GM21381 (cell line): ENCODE measurements around the gene PHLPP1.
"Not testable (repeated sequence)": the region's sequence is repeated elsewhere in the genome, so short reads cannot be mapped to it uniquely, and the experiment has no call there.

Experiments used
- ATAC-seq: cut with Tn5 transposase; IDR thresholded peaks from one replicate; pipeline ENCODE4 v1.9.1; 2021; ENCODE audit warnings: mild to moderate bottlenecking, moderate library complexity; ENCODE audit not compliant: unreplicated experiment

Gene PHLPP1

DNA sequence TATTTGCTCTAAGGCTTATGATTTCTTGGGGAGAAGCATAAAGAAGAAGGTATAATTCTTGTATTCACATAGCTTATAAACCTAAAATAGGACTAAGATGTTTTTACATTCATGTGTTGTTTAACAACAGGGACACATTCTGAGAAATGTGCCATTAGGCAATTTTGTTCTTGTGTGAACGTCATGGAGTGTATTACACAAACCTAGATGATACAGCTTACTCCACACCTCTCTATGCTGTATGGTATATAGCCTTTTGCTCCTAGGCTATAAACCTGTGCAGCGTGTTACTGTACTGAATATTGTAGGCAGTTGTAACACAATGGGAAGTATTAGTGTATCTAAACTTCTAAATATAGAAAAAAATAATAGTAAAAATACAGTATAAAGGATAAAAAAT, 92.1 kb downstream of the PHLPP1 start:
- ATAC-seq, result no peak

DNA sequence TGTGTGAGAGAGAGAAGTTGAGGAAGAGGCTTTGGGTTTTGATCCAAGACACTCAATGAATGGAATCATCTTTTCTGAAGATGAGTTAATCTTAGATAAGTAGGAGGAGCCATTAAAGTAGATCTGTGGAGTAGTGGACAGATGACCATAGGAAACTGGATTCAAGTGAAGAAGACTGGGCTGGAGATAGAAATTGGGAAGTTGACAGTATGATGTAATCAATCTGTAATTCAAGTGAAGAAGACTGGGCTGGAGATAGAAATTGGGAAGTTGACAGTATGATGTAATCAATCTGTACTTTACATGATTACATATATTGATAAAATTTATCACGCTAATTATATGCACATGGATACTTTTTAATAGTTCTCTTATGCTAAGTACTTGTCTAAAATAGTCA, 92.8 kb downstream of the PHLPP1 start:
- no peak for ATAC-seq

DNA sequence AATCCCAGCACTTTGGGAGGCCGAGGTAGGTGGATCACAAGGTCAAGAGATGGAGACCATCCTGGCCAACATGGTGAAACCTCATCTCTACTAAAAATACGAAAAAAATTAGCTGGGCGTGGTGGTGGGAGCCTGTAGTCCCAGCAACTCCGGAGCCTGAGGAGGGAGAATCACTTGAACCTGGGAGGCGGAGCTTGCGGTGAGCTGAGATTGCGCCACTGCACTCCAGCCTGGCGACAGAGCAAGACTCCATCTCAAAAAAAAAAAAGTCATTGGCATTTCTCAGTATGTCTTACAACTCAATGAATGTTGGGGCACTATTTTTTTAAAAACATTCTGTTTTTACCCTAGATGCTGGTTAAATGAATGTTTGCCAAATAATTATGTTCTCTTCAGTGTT, 94.1 kb downstream of the PHLPP1 start:
- ATAC-seq, result not testable (repeated sequence)

DNA sequence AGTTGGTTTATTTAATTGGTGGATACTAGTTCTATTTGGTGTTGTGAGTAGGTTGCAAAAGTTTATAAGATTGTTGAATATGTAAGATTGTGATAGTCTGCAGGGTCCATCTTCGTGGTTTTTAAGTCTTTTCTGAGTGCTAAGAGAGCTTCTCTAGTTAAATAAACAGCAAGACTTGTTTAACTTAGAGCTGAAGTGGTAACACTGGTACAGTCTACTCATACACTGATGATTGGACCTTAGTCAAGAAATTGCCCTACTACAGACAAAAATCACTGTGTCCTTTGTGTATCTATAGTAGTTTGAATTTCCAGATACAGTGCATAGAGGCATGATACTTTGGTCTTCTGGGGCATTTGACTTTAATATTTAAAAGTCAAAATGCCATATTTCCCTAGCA, 94.6 kb downstream of the PHLPP1 start:
- no peak for ATAC-seq

DNA sequence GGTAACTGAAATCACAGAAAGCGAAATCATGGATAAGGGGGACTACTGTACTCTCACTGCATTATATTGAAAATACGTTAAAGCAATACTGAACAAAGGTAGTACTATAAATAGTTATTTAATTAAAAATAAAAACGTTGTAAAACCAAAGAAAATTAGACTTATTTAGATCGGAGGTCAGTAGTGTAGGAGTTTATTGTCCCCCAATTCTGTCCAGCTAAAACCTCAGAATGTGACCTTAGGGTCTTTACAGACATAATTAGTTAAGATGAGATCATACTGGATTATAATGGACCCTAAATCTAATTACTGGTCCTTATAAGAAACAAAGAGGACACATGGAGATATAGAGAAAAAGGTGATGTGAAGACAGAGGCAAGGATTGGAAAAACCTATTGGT, 95.3 kb downstream of the PHLPP1 start:
- ATAC-seq, result no peak

DNA sequence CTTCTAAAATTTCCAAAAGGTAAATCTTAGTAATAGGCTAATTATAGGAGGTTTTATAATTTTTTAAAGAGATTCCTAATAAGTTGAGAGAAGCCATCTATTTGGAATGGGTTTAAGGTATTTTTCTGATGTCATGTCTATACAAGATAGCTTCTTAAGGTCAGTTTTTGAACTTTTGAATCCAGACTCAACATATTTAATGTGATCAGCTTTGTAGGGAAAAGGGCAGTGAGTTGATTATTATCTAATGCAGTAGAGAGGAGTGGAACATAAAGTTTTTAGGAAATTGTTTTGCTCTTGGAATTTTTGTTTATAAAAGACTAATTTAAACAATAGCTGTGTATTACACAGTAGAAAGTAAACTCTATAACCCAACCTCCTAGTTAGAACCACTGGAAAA, 96.3 kb downstream of the PHLPP1 start:
- ATAC-seq, result no peak

DNA sequence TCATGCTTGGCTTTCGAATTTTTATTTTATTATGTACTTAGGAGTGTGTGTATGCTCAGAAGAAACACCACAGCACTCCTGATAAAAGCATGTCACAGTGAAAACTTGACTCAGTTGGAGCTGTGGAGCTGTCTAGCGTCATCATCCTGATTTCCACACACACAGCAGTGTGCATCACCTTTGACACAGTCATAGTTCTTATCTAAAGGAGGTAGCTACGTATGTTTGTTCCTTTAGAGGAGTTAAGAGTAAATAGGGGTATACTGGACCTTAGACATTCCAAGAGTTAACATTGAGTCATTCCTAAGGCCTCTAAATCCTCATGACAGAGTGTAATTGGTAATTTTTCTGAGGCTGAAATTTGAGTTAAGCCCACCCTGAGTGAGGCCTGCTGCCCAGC, 96.9 kb downstream of the PHLPP1 start:
- ATAC-seq, result no peak

DNA sequence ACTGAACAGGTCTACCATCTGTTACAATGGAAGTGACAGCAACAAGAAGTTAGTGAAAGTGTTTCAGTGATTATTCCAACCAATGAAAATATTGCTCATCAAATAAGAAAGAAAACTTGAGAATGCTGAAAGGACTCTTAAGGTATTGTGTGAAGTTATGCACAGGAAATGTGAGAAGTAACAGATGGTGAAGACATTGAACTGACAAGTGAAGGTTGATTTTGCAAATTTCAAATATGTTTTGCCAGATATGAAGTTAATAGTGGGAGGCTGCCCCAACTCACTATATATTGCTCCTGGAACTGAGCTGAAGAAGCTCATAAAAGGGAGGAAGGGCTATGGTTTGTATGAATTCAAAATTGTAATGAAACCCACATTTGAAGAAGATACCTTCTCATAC, 97.5 kb downstream of the PHLPP1 start:
- ATAC-seq, result no peak

DNA sequence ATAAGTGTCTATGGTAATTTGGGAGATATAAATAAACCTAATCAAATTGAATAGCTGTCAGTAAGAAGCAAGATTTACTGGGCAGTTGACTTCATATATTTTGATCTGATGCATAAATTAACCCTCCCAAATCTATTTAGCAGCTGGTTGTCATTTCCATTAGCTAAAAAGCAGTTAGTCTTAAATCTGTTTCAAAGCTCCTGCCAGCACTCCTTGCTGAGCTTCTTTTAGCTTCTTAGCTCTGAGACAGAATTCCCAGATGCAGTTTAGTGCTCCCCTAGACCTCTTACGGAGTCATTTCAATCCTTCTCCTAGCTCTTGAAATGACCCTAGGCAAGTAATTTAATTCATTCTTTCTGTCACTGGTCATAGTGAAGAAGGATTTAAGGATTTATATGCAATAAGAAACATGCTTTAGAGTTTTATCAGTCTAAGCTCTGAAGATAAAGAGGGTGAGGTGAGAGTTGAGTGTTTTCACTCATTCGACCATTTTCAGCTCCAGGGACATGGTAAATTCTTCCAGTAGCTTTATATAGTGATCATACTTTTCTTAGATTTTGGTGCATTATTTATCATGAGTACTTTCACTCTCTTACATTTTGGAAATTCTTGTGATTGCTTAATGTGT, 98.9 kb downstream of the PHLPP1 start:
- ATAC-seq, result no peak

DNA sequence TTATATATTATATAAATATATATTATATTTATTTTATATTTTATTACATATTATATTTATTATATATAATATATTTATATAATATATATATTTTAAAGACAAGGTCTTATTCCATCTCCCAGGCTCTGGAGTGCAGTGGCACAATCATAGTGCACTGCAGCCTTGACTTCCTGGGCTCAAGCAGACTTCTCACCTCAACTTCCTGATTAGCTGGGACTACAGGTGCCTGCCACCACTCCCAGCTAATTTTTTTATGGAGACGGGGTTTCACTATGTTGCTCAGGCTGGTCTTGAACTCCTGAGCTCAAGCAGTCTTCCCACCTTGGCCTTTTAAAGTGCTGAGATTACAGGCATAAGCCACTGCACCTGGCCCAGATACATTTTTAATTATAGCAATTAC, 110.0 kb downstream of the PHLPP1 start:
- no peak for ATAC-seq

DNA sequence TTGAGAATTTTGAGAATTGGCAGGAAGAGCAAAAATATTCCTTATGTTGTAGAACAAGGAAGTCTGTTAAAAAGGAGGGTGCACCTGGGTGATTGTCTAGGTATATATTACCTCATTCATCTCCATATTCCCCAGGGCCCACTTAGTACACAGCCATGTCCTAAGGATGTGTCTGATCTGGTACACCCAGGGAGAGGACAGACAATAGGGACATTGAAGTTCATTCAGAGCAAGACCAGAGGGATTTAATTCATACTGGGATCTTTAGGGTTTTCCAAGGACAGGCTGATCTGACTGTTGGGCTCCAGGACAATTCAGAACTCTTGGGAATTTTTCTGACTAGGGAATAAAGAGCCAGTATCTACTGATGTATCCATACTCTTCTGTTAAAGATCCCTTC, 112.1 kb downstream of the PHLPP1 start:
- no peak for ATAC-seq

DNA sequence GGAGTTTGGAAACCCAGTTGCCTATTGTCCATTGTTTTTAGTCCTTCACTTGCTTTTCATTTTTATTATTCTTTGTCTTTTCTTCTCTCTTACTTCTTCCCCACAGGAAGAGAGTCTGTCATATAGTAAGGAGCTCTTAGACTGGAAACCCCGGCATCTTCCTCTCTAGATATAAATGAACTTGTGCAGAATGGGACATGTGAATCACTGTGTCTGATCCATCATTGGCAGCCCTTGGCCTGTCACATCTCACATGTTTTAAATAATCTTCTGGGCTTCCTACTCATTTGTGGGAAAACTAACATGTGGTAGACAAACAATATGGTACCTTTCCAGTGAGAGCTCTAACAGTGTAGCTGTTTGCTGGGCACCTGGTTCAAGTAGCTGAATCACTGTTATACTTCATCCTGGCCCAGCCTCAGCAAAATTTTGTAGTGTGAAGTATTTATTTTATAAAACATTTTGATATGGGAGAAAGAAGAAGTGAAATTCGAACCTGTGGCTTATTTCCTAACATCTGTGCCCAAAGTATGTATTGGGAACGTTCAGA, 112.8 kb downstream of the PHLPP1 start:
- no peak for ATAC-seq

DNA sequence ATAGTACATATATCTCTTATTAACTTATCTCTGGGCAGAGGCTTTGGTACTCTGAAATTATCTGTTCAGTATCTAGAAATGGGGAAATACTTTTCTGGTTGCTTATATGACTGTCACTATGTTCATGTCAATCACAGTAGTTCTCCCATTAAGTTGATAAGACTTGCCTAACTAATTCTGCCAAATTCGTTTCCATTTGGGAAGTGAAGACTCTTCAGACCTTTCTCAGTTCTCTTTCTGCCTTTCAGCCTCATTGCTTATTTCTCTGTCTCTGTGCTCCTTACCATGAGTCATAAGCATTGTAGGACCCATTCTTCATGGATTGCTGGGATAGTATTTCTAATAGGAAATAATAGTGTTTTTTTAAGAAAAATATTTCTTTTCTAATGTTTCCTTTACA, 113.5 kb downstream of the PHLPP1 start:
- ATAC-seq, result no peak

DNA sequence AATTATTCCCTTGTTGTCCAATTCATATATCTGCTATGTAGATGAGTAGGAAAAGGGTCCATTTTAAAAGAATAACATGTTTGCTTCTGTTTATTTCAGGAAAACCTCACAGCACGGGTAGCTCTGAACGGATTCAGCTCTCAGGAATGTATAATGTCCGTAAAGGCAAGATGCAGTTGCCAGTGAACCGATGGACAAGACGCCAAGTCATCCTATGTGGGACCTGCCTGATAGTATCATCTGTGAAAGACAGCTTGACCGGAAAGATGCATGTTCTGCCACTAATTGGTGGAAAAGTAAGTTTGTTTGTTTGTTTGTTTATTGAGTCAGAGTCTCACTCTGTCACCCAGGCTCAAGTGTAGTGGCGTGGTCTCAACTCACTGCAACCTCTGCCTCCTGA, 114.6 kb downstream of the PHLPP1 start:
- ATAC-seq, result no peak

DNA sequence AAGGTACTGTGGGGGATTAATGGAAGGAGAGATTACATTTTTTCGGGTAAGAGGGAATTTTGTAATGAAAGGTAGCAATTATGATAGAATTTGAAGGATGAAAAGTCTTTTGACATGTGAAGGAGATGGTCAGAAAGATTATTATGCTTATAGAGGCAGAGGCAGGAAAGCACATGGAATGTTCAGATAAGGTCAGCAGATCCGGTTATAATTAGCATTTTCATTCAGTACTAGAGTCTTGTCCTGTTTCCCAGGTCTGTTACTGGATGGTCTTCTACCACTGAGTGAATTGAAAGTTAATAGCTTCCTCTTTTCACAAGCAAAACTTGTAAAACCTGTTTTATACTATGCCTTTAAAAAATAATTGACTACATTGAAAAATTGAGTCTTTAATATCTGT, 116.9 kb downstream of the PHLPP1 start:
- ATAC-seq, result no peak

DNA sequence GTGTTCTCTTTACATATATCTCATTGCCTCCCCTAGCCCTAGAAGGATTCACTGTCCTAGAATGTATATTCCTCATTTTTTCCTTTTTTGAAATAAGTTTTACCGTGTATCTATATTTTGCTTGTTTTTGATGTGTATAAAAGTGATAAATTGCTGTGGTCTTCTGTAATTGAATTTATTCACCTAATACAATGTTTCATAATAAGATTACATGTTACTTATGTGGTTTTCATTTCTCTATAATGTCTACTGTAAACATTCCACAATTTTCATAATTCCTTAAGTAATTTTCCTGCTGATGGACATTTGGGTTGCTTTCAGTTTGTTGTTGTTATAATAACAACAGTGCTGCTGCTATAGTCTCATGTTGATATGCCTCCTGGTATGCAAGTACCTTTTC, 118.2 kb downstream of the PHLPP1 start:
- ATAC-seq, result no peak

DNA sequence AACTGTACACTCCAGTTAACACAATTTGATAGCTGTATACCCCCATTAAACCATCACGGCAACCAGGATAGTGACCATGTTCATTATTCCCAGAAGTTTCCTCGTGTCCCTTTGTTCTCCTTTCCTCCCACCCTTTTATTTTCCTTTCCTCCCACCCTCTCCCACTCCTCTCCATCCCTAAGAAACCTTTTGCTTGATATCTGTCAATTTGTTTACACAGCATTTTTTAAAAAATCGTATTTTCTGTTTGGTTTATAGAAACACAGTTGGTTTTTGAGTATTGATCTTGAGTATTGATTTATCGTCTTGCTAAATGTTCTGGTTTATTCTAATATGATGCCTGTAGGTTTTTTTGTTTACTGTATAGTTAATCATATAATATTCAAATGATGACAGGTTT, 119.4 kb downstream of the PHLPP1 start:
- no peak for ATAC-seq

DNA sequence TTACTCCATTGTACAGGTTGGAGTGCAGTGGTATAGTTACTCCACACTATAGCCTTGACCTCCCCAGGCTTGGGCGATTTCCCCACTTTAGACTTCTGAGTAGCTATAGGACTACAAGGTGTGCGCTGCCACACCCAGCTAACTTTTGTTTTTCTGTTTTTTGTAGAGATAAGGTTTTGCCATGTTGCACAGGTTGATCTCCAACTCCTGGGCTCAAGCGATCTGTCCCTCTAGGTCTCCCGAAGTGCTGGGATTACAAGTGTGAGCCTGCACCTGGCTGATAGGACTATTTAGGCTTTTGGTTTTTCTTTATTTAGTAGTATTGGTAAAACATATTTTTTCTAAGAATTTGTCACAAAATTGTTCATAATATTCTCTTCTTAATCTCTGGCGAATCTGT, 121.7 kb downstream of the PHLPP1 start:
- no peak for ATAC-seq

DNA sequence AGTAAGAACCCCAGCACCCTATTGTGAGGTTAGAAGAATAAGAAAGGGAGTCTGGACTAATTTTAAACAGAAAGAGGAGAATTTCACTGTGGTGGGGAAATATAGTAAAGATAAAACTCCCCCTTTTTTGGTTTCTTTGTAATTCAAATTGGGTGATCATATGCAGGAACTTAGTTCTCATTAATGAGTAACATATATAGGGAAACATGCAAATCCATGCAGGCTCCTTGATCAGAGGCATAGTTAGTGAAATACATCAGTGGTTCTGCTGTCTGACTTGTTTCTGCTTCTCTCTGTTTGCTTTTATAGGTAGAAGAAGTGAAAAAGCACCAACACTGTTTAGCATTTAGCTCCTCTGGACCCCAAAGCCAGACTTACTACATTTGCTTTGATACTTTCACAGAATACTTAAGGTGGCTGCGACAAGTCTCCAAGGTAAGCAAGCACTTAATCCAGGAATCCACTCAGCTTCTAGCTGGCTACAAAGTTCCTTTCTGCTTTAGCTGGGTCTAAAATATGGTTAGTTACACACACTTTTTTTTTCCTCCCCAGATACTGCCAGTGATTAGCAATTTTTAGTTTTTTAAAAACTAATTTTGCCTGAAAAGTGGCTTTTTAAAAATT, 123.2 kb downstream of the PHLPP1 start:
- peak; percentile 82 for ATAC-seq

DNA sequence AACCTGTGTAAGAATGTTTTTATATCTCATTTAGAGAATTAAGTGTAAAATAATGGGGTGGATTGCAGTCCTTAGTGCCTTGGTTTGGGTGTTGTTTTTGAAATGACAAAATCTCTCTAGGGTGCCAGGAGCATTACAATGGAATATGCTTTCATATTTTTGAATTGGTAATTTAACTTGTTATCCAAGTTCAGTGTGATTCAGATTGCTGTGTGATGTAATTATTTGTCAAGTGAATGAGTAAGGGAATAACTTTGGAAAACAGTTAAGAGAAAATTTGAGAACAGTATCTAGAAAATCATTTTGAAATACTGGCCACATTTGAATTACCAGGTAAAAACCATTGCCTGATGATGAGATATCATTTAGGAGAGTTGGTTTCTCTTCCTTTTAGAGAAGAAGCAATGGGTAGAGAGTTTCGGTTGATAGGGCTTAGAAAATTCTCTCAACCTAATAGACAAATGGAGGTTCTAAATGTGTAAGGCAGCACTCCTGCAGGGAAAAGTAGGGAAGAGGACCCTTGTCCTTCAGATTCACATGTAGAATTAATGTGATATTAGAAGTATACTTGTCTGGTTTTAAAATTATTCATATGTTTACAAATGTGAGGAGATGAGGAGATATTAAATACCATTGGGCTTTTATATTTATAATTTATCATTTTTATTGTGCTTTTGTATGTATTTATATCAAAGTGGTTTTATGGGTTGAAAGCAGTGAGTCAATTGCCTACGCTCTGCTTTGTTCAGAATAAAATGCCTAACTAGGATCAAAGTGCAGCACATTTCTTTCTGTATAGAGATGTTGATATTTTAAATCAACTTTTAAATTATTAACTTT, 124.8 kb downstream of the PHLPP1 start:
- no peak for ATAC-seq

DNA sequence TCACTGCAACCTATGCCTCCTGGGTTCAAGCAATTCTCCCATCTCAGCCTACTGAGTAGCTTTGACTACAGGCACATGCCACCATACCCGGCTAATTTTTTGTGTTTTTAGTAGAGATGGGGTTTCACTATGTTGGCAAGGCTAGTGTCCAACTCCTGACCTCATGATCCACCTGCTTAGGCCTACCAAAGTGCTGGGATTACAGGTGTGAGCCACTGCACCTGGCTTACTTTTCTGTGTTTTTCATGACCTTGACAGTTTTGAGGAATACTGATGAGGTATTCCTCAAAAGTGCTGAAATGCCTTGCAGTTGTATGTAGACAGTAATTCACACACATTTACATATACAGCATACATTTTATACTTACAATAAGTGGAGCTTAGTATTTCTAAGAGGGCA, 126.1 kb downstream of the PHLPP1 start:
- ATAC-seq, result no peak

DNA sequence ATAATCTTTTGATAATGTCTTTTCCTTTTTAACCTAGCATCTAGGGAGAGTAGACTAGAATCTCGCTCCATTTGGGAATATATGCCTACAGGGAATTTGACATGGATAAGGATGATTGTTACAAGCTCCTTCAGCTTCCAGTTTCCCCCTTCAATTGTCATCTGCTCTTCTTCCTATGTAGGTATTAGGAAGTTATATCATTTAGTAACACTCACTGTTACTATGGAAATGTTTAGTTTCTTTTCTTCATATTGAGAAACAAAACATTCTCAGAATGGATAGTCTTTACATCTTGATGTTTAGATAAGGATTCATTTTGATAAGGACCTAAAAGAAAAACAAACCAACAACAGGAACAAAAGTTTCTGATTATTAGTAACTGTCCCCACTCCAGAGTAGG, 127.6 kb downstream of the PHLPP1 start:
- no peak for ATAC-seq
